HepG2 (cell line): Measurements from ENCODE around the gene LCTL. TPM values are rescaled to one million over a fixed set of nuclear protein-coding genes. Genes with fewer than 3 reads are reported as not detected.

ENCODE experiments used
- ARID4A ChIP-seq: sonication (generic); formaldehyde crosslinking; IDR thresholded peaks from 2 replicates; pipeline ENCODE4 v1.5.0; 2020; ENCODE audit warnings: mild to moderate bottlenecking, missing genetic modification reagents, borderline replicate concordance
- ARNTL ChIP-seq: sonication (generic); formaldehyde crosslinking; IDR thresholded peaks from 2 replicates; pipeline ENCODE4 v1.4.0; 2020; ENCODE audit warnings: mild to moderate bottlenecking, missing genetic modification reagents
- BRD4 ChIP-seq: sonication (generic); formaldehyde crosslinking; IDR thresholded peaks from 2 replicates; pipeline ENCODE4 v1.4.0; 2020; ENCODE audit warnings: missing genetic modification reagents
- CEBPG ChIP-seq: IDR thresholded peaks from 2 replicates; pipeline ENCODE4 v1.6.1; 2016
- GFI1 ChIP-seq: sonication (generic); formaldehyde crosslinking; IDR thresholded peaks from 2 replicates; pipeline ENCODE4 v1.5.0; 2020; ENCODE audit warnings: missing genetic modification reagents, mild to moderate bottlenecking, borderline replicate concordance
- HNF4G ChIP-seq, 2 experiments: sonication (generic) in 1 of 2; formaldehyde crosslinking in 1 of 2; IDR thresholded peaks; 2 replicates each; pipeline versions ENCODE4 v1.4.0 to v1.6.1; 2011 to 2020; ENCODE audit warnings: borderline replicate concordance in 2 of 2, low read depth in 2 of 2, mild to moderate bottlenecking in 2 of 2, low read length in 1 of 2, missing genetic modification reagents in 1 of 2, moderate library complexity in 1 of 2
- PBX2 ChIP-seq: IDR thresholded peaks from 2 replicates; pipeline ENCODE4 v1.6.1; 2016; ENCODE audit warnings: control low read depth
- PRDM15 ChIP-seq: sonication (generic); formaldehyde crosslinking; IDR thresholded peaks from 2 replicates; pipeline ENCODE4 v1.4.0; 2020; ENCODE audit warnings: missing genetic modification reagents
- THYN1 ChIP-seq: sonication (generic); formaldehyde crosslinking; IDR thresholded peaks from 2 replicates; pipeline ENCODE4 v1.8.1; 2023; ENCODE audit warnings: low read depth, mild to moderate bottlenecking, moderate library complexity, missing genetic modification reagents, borderline replicate concordance
- ZBTB44 ChIP-seq: sonication (generic); formaldehyde crosslinking; IDR thresholded peaks from 2 replicates; pipeline ENCODE4 v1.4.0; 2020; ENCODE audit warnings: missing genetic modification reagents
- ZNF230 ChIP-seq: sonication (generic); formaldehyde crosslinking; IDR thresholded peaks from 2 replicates; pipeline ENCODE4 v1.4.0; 2020; ENCODE audit warnings: mild to moderate bottlenecking, missing genetic modification reagents
- ZNF383 ChIP-seq: sonication (generic); formaldehyde crosslinking; IDR thresholded peaks from 2 replicates; pipeline ENCODE4 v1.4.0; 2020; ENCODE audit warnings: missing genetic modification reagents, mild to moderate bottlenecking, borderline replicate concordance
- ZNF460 ChIP-seq: sonication (generic); formaldehyde crosslinking; IDR thresholded peaks from 2 replicates; pipeline ENCODE4 v1.5.1; 2020; ENCODE audit warnings: missing genetic modification reagents, mild to moderate bottlenecking, borderline replicate concordance
- ZNF549 ChIP-seq: sonication (generic); formaldehyde crosslinking; IDR thresholded peaks from 2 replicates; pipeline ENCODE4 v1.5.0; 2020; ENCODE audit warnings: missing genetic modification reagents
- ZNF674 ChIP-seq: sonication (generic); formaldehyde crosslinking; IDR thresholded peaks from 2 replicates; pipeline ENCODE4 v1.5.0; 2020; ENCODE audit warnings: low read depth, mild to moderate bottlenecking, missing genetic modification reagents
- polyA plus RNA-seq, 8 experiments: library from polyadenylated mRNA; depleted of rRNA in 3 of 8; stranded (reverse) in 7 of 8; unstranded in 1 of 8; fragments of >200 nt; fragmentation: Illumina TruSeq in 4 of 8; extraction: Trizol in 4 of 8; gene quantifications; 2 replicates each; pipeline versions ENCODE4 v1.2.1 to v1.2.3, GENCODE V29; 2011 to 2016; ENCODE audit warnings: low read depth in 4 of 8, missing spikeins in 1 of 8, mixed read lengths in 1 of 8; ENCODE audit not compliant: insufficient read depth in 1 of 8
- total RNA-seq, 5 experiments: library from RNA; depleted of rRNA; stranded (reverse); fragments of >200 nt; fragmentation: Illumina TruSeq; extraction: Trizol; gene quantifications; 2 replicates each; pipeline ENCODE4 v1.2.3, GENCODE V29; 2016; ENCODE audit warnings: low read depth in 1 of 5

LCTL gene
- total and polyA plus RNA-seq, 2 of the 13 experiments (the other 11 are each of a cell fraction or from before 2014, with no cell fraction given): 0.96 to 1.4 TPM

- TF ChIP-seq ARID4A (CRISPR knock-in tag) (peak; percentile 92), BRD4 (CRISPR knock-in tag) (peak; percentile 90), PRDM15 (no peak), ZNF383 (CRISPR knock-in tag) (no peak), PBX2 (no peak), THYN1 (CRISPR knock-in tag) (no peak), ZNF230 (CRISPR knock-in tag) (peak; percentile 62; the same call in 1 of the 2 replicates), HNF4G (IDR thresholded peaks at IDR 0.05; ENCODE audit: borderline replicate concordance, low read depth, low read length) (no peak), HNF4G (CRISPR knock-in tag; IDR thresholded peaks at IDR 0.05; ENCODE audit: borderline replicate concordance, low read depth) (no peak), ZNF549 (no peak), ARNTL (no peak), ZNF674 (CRISPR knock-in tag) (no peak), ZNF460 (CRISPR knock-in tag) (no peak), ZBTB44 (CRISPR knock-in tag) (no peak), CEBPG (CRISPR knock-in tag) (0 out of 2 replicates have a peak, but pooled peaks have one; percentile 3), GFI1 (CRISPR knock-in tag) (no peak)
These were observed 61.0 kb downstream of the LCTL start, which contains the start of the genes RPL4 and ZWILCH (continued) for GRCh38 chr15:66504563-66505429.
